ENCODE data around the gene UQCC3. TPM values are rescaled to one million over a fixed set of nuclear protein-coding genes. Genes with fewer than 3 reads are reported as not detected.
A peak's percentile ranks its signal among the peaks of the same experiment; 100 is the strongest.

The UQCC3 gene
- total and polyA plus RNA-seq, 4 donors = 8.6 to 20.1 (median 9.5) TPM

GRCh38 chr11:62645946-62646824 is 25.3 kb upstream of the UQCC3 start, which contains the start of gene GANAB:
Gene GANAB, minus strand, starts transcription at chr11:62646613. Its CDS starts 14 bp downstream, at chr11:62646599.
- DNase-seq (peak; percentile 99), ATAC-seq (ENCODE audit: insufficient read depth, low FRiP score) (peak; percentile 98)
- Histone ChIP-seq H3K27me3 (ENCODE audit: control insufficient read depth in 3 of 3, insufficient read depth in 3 of 3, low read length in 2 of 3) (no peaks in the 10 kb centered on the region), H3K4me1 (ENCODE audit: control insufficient read depth in 5 of 5, insufficient read depth in 5 of 5, low read length in 5 of 5) (peaks cover 0 to 14% (median 6%) of the 10 kb centered on the region in 5 donors), H3K9me3 (ENCODE audit: control insufficient read depth in 4 of 4, insufficient read depth in 3 of 4, low read length in 3 of 4) (no peaks in the 10 kb centered on the region), H3K9ac (ENCODE audit: insufficient read depth in 1 of 2, low read length in 2 of 2) (peak within 1 kb of the TSS; percentile 80 to 89), H3K36me3 (ENCODE audit: control insufficient read depth in 4 of 4, insufficient read depth in 4 of 4, low read length in 4 of 4) (peaks cover 0 to 24% (median 18%) of the 10 kb centered on the region in 4 donors), H3K4me3 (peak within 1 kb of the TSS; percentile 81), H3K27ac (ENCODE audit: low read depth in 1 of 2, low read length in 1 of 2) (peak within 1 kb of the TSS; percentile 92)
- 0% methylated on average over 72 to 73 of the region's 73 CpGs for WGBS, 2 donors
- TF ChIP-seq CTCF (IDR thresholded peaks at IDR 0.05; ENCODE audit: control extremely low read depth, extremely low read depth) = no peak

GRCh38 chr11:62646825-62647608 is 24.5 kb upstream of the UQCC3 start:
- H3K36me3 ChIP-seq (ENCODE audit: control insufficient read depth in 4 of 4, insufficient read depth in 4 of 4, low read length in 4 of 4) = peaks cover 0 to 24% (median 18%) of the 10 kb centered on the region in 4 donors
- H3K4me3 ChIP-seq = no peak overlapping the region
- TF ChIP-seq CTCF (IDR thresholded peaks at IDR 0.05; ENCODE audit: control extremely low read depth, extremely low read depth) = no peak
- no peak for ATAC-seq (ENCODE audit: insufficient read depth, low FRiP score)
- WGBS, 2 donors = 66 to 73% methylated on average over 32 of the region's 32 CpGs
- H3K9me3 ChIP-seq (ENCODE audit: control insufficient read depth in 4 of 4, insufficient read depth in 3 of 4, low read length in 3 of 4) = no peaks in the 10 kb centered on the region
- H3K27me3 ChIP-seq (ENCODE audit: control insufficient read depth in 3 of 3, insufficient read depth in 3 of 3, low read length in 2 of 3) = no peaks in the 10 kb centered on the region
- no peak for DNase-seq
- H3K4me1 ChIP-seq (ENCODE audit: control insufficient read depth in 5 of 5, insufficient read depth in 5 of 5, low read length in 5 of 5) = peaks cover 0 to 20% (median 6%) of the 10 kb centered on the region in 5 donors
- peak overlapping the region in 1 of 2 donors; percentile 55 for H3K27ac ChIP-seq (ENCODE audit: low read depth in 1 of 2, low read length in 1 of 2)
- H3K9ac ChIP-seq (ENCODE audit: insufficient read depth in 1 of 2, low read length in 2 of 2) = peak overlapping the region in 1 of 2 donors; percentile 23

GRCh38 chr11:62647609-62648005 is 23.9 kb upstream of the UQCC3 start:
- no peaks in the 10 kb centered on the region for H3K27me3 ChIP-seq (ENCODE audit: control insufficient read depth in 3 of 3, insufficient read depth in 3 of 3, low read length in 2 of 3)
- H3K4me1 ChIP-seq (ENCODE audit: control insufficient read depth in 5 of 5, insufficient read depth in 5 of 5, low read length in 5 of 5) = peaks cover 0 to 25% (median 6%) of the 10 kb centered on the region in 5 donors
- no peak for TF ChIP-seq CTCF (IDR thresholded peaks at IDR 0.05; ENCODE audit: control extremely low read depth, extremely low read depth)
- DNase-seq (no peak), ATAC-seq (ENCODE audit: insufficient read depth, low FRiP score) (no peak)
- 89 to 91% methylated on average over 6 of the region's 6 CpGs for WGBS, 2 donors
- H3K9ac ChIP-seq (ENCODE audit: insufficient read depth in 1 of 2, low read length in 2 of 2) = no peak overlapping the region
- H3K27ac ChIP-seq (ENCODE audit: low read depth in 1 of 2, low read length in 1 of 2) = no peak overlapping the region
- H3K36me3 ChIP-seq (ENCODE audit: control insufficient read depth in 4 of 4, insufficient read depth in 4 of 4, low read length in 4 of 4) = peaks cover 0 to 24% (median 18%) of the 10 kb centered on the region in 4 donors
- H3K9me3 ChIP-seq (ENCODE audit: control insufficient read depth in 4 of 4, insufficient read depth in 3 of 4, low read length in 3 of 4) = no peaks in the 10 kb centered on the region
- H3K4me3 ChIP-seq = no peak overlapping the region
